Hair follicle dermal papilla cell (primary cell): ENCODE data around the gene MCTS1. TPM values are rescaled to one million over a fixed set of nuclear protein-coding genes. Genes with fewer than 3 reads are reported as not detected.

Source experiments
- total RNA-seq: library from RNA; depleted of rRNA; stranded (reverse); fragments of >200 nt; gene quantifications from 2 replicates; pipeline ENCODE4 v1.2.3, GENCODE V29; 2012

MCTS1 gene
- total RNA-seq, result 22.1 and 29.4 TPM in 2 replicates

DNA sequence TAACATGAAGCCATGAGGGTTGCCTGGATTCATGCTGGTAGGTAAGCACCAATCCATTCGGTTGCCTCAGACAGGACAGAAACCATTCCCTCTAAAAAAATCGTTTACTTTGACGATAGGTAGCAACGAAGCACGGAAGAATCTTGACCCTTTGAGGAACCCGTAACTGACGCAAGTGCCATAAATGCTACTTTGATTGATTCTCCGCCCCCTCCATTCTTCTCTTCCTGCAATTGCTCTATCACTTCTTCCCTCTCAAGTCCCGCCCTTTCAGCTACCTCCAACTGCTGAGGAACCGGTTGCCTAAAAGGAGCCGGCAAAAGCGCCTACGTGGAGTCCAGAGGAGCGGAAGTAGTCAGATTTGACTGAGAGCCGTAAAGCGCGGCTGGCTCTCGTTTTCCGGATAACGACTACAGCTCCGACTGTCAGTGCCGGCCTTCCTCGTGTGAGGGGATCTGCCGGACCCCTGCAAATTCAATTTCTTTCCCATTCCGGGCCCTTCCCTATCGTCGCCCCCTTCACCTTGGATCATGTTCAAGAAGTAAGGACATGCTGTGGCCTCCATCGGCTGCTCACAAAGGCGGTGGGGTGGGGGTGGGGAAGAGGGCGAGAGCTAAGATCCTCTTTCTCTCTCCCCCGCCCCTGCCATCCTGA lies at the start of gene MCTS1:
MCTS1 (plus strand) TSS at position 395 of the 654 bp plus-strand sequence; CDS start at position 531, 136 bp downstream.

DNA sequence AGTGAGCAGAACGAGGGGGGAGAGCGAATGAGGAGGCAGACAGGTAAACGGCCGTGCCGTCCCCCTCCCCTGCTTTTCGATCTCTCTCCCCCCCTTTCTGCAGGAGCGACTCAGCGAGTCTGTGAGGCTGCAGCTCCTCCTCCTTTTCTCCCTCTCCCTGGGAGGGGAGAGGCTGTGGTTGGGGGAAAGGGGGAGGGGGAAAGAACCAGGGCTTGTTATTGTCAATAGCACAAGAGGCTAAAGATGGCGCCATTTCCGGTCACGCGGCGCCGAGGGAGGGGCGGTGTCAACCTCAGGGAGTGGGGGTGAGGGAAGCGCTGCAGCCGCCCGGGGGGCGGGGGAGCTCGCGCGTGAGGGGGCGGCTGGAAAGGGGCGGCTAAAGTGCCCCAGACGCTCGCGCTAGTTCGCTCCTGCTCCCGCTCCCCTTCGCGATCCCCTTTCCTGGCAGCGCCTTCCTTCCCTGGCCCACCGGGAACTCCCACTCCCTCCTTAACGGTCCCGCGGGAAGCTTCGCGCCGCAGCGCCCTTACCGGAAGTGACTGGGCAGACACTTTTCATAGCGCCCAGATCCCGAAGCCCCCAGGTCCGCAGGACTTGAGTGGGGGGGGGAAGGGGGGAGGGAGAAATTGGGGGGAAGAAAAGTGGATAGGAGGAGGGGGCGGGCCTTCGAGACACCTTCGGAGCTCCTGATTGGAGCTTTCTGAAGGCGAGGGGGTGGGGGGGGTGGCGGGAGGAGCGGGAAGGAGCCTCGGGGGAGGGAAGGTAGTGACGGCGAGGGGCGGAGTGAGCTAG lies 42.9 kb upstream of the MCTS1 start, which contains the start of gene CUL4B:
CUL4B (minus strand) TSS at position 121 of the 792 bp plus-strand sequence. CDS start 324 bp downstream, outside the sequence.

DNA sequence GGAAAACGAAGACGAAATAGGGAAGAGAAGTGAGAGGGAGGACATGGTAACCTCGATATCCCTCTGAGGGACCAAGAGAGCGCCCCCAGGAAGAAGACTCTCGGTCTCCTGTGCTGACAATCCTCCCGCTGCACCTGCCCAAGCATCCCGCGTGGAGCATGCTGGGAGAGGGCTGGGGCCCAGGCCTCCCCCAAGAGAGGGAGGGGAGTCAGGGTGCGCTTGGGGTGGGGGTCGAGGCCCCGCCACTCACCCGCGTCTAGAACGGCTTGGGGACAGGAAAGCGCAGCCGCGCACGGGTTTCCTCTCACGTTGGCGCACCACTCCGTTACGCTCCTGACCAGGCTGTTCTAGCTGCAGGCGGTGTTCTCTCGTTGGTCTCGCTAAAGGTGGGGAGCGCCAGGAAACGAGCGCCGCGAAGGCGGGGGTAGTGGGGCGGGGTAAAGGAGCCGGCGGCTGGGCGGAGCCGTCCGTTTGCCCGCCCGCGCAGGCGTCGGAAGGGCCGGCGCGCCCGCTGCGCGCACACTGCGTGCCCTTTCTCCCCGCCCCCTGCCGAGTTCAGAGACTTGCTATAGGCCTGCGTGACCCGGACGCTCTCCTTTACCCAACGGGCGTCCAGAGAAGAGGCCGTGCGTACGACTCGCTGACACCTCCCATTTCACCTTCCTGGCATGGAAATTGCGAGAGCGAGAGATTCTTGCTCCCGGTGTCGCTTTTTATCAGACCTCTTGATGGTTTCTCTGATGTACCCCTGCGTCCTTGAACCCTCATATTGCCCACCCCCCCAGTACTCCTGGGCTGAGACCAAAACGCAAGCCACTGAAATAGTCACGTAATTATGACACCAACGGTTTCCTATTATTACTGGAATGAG lies 26.0 kb downstream of the MCTS1 start, which contains the start of gene C1GALT1C1:
C1GALT1C1 (minus strand) TSS at position 388 of the 871 bp plus-strand sequence. CDS start 2,888 bp downstream, outside the sequence.

Other genes starting within 250 kb of the MCTS1 start
- gene ATP1B4, start 242.0 kb upstream of the MCTS1 start, total RNA-seq, result not detected in 2 replicates
- gene LAMP2, start 134.8 kb upstream of the MCTS1 start, total RNA-seq, result 200 and 231 TPM in 2 replicates
- 85.7 and 94.5 TPM in 2 replicates for gene CUL4B, start 43.1 kb upstream of the MCTS1 start, total RNA-seq
- gene C1GALT1C1, start 26.0 kb downstream of the MCTS1 start, total RNA-seq, result 28.1 and 32.3 TPM in 2 replicates